Smooth muscle cell (in vitro differentiated cells): Measurements from ENCODE around the gene ELMO2. TPM values are rescaled to one million over a fixed set of nuclear protein-coding genes. Genes with fewer than 3 reads are reported as not detected.

ENCODE experiments used
- DNase-seq: peaks from one replicate; lab custom pipeline; 2025; ENCODE audit not compliant: unreplicated experiment; lab: John Stamatoyannopoulos, UW
- H2AFZ ChIP-seq: fragments of 200-600 bp; sonication (generic); 2 replicates; pipeline ENCODE4 v1.6.0; 2016; ENCODE audit warnings: antibody characterized with exemption, low read depth, mild to moderate bottlenecking
- H3F3A ChIP-seq: fragments of 200-600 bp; sonication (generic); 2 replicates; pipeline ENCODE4 v1.6.0; 2017; ENCODE audit warnings: antibody characterized with exemption, low read depth
- H3K27ac ChIP-seq: fragments of 200-600 bp; sonication (generic); 2 replicates; pipeline ENCODE4 v1.5.1; 2016; ENCODE audit warnings: low read depth, mild to moderate bottlenecking
- H3K27me3 ChIP-seq: fragments of 200-600 bp; sonication (generic); 2 replicates; pipeline ENCODE4 v1.6.1; 2016; ENCODE audit warnings: low read depth, mild to moderate bottlenecking
- H3K36me3 ChIP-seq: fragments of 200-600 bp; sonication (generic); 2 replicates; pipeline ENCODE4 v1.5.1; 2016; ENCODE audit warnings: low read depth
- H3K4me1 ChIP-seq: fragments of 200-600 bp; sonication (generic); 2 replicates; pipeline ENCODE4 v1.5.1; 2016; ENCODE audit warnings: low read depth
- H3K4me2 ChIP-seq: fragments of 200-600 bp; sonication (generic); 2 replicates; pipeline ENCODE4 v1.6.0; 2016; ENCODE audit warnings: mild to moderate bottlenecking
- H3K4me3 ChIP-seq: fragments of 200-600 bp; sonication (generic); 2 replicates; pipeline ENCODE4 v1.5.1; 2016; ENCODE audit warnings: mild to moderate bottlenecking
- H3K79me2 ChIP-seq: fragments of 200-600 bp; sonication (generic); 2 replicates; pipeline ENCODE4 v1.6.0; 2016; ENCODE audit warnings: low read depth, mild to moderate bottlenecking
- H3K9ac ChIP-seq: fragments of 200-600 bp; sonication (generic); 2 replicates; pipeline ENCODE4 v1.6.0; 2016; ENCODE audit warnings: low read depth
- H3K9me3 ChIP-seq: fragments of 200-600 bp; sonication (generic); replicated peaks from 2 replicates; pipeline ENCODE4 v1.5.1; 2016; ENCODE audit warnings: low read depth
- H4K20me1 ChIP-seq: fragments of 200-600 bp; sonication (generic); 2 replicates; pipeline ENCODE4 v1.6.0; 2016; ENCODE audit warnings: low read depth
- WGBS: methylation state at CpG from one replicate; pipeline ENCODE4 v1.1.7; 2016; ENCODE audit warnings: low lambda C conversion rate; 5-methylcytosine and 5-hydroxymethylcytosine counted together
- polyA plus RNA-seq: library from polyadenylated mRNA; unstranded; fragments of >200 nt; fragmentation: Nextera tagmentation; extraction: Ambion mirVana; gene quantifications from 2 replicates; pipeline ENCODE4 v1.2.1, GENCODE V29; 2016
- total RNA-seq: library from RNA; depleted of rRNA; stranded (reverse); fragments of >200 nt; gene quantifications from 2 replicates; pipeline ENCODE4 v1.2.3, GENCODE V29; 2014
- TF ChIP-seq, protein P1 (sequence below): fragments of 200-600 bp; sonication (generic); IDR thresholded peaks from 2 replicates; pipeline ENCODE4 v1.5.1; 2017; ENCODE audit warnings: borderline replicate concordance, mild to moderate bottlenecking, antibody characterized with exemption; ENCODE audit not compliant: insufficient read depth, poor library complexity, severe bottlenecking

Gene ELMO2
- total and polyA plus RNA-seq, 2 experiments from 2014 or later: 24.9 to 33.1 TPM

DNA sequence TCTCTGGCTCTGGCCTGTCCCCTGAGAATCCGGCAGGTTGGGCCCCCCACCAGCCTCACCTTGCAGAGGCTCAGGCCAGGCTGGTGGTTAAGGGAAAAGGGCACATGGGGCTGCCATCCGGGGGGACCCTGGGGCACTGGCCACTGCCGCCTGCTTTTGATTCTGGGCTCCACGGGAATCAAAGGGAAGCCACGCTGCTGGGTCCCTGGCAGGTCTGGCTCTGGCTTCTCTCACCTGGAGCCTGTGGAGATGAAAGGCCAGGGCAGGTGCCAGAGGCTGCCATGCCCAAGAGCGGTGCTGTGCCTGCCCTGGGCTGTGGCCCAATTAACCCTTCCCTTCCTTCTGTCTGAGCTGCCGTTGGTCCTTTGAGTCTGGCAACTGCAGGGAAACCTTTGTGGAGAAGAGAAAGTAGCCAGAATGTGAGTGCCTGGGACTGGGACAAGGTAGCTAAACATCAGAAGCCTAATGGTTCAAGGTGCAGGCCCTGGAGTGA is 88.7 kb downstream of the ELMO2 start:
- DNase-seq: no peak
- no peak overlapping the region for H3K4me2 ChIP-seq
- H3K27ac ChIP-seq: no peak overlapping the region
- no peaks in the 10 kb centered on the region for H3K9me3 ChIP-seq
- no peaks in the 10 kb centered on the region for H4K20me1 ChIP-seq
- H3F3A ChIP-seq: no peaks in the 10 kb centered on the region
- TF ChIP-seq, protein P1, sequence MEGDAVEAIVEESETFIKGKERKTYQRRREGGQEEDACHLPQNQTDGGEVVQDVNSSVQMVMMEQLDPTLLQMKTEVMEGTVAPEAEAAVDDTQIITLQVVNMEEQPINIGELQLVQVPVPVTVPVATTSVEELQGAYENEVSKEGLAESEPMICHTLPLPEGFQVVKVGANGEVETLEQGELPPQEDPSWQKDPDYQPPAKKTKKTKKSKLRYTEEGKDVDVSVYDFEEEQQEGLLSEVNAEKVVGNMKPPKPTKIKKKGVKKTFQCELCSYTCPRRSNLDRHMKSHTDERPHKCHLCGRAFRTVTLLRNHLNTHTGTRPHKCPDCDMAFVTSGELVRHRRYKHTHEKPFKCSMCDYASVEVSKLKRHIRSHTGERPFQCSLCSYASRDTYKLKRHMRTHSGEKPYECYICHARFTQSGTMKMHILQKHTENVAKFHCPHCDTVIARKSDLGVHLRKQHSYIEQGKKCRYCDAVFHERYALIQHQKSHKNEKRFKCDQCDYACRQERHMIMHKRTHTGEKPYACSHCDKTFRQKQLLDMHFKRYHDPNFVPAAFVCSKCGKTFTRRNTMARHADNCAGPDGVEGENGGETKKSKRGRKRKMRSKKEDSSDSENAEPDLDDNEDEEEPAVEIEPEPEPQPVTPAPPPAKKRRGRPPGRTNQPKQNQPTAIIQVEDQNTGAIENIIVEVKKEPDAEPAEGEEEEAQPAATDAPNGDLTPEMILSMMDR: no peak
- H2AFZ ChIP-seq: no peak overlapping the region
- peaks cover 67% of the 10 kb centered on the region for H3K27me3 ChIP-seq
- no peaks in the 10 kb centered on the region for H3K4me1 ChIP-seq
- no peaks in the 10 kb centered on the region for H3K79me2 ChIP-seq
- 82% methylated on average over 7 of the region's 7 CpGs for WGBS
- no peak overlapping the region for H3K9ac ChIP-seq
- H3K4me3 ChIP-seq: no peak overlapping the region
- no peaks in the 10 kb centered on the region for H3K36me3 ChIP-seq

DNA sequence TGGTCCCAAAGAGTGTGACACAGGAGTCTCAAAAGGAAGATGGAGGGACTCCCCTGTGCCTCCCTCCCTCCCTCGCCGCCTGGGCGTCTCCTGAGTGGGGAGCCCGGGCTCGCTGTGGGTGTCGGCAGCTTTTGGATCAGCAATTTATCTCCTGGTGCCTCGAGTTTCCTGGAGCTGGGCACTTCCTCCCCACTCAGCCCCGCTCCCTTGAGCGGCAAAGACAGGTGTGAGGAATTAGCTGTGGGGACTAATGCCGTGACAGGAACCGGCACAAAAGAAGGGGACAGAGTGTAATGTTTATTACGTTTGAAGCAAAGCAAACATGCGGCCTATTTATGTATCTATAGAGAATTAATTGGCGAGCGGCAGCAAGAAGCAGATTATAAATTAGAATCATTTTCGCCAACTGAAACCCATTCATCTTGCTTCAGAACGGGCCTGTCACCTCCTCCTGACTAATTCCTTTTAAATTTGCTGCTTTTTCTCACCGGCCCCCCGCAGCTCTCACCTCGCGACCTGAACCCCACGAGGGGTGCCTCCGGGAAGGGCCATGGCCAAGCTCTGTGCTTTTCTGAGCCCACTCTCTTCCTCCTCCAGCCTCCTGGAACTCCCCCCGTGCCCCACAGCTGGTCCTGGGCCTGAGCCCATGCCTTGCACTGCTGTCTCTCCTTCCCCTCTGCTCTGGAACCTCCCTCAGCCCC is 89.3 kb downstream of the ELMO2 start:
- peaks cover 69% of the 10 kb centered on the region for H3K27me3 ChIP-seq
- H4K20me1 ChIP-seq: no peaks in the 10 kb centered on the region
- H3K27ac ChIP-seq: no peak overlapping the region
- 81% methylated on average over 24 of the region's 24 CpGs for WGBS
- no peak overlapping the region for H3K9ac ChIP-seq
- H3K4me2 ChIP-seq: no peak overlapping the region
- no peaks in the 10 kb centered on the region for H3K9me3 ChIP-seq
- no peaks in the 10 kb centered on the region for H3K4me1 ChIP-seq
- H3K36me3 ChIP-seq: no peaks in the 10 kb centered on the region
- H3K79me2 ChIP-seq: no peaks in the 10 kb centered on the region
- DNase-seq: no peak
- H3F3A ChIP-seq: no peaks in the 10 kb centered on the region
- no peak overlapping the region for H3K4me3 ChIP-seq
- TF ChIP-seq, protein P1: no peak
- H2AFZ ChIP-seq: no peak overlapping the region

Other genes with a start within 250 kb of the ELMO2 start
- not detected in 2 replicates for gene CDH22, start 98.1 kb downstream of the ELMO2 start, total RNA-seq
- not detected in 2 replicates for gene CDH22, start 98.1 kb downstream of the ELMO2 start, polyA plus RNA-seq
- 8.4 and 10.3 TPM in 2 replicates for gene ZNF334, start 106.9 kb upstream of the ELMO2 start, total RNA-seq
- gene ZNF334, start 106.9 kb upstream of the ELMO2 start, polyA plus RNA-seq: 3.7 and 7.4 TPM in 2 replicates
- gene OCSTAMP, start 144.0 kb upstream of the ELMO2 start, total RNA-seq: not detected in 2 replicates
- 0.11 TPM in 1 of 2 replicates, not detected in the other for gene OCSTAMP, start 144.0 kb upstream of the ELMO2 start, polyA plus RNA-seq
- gene SLC13A3, start 244.8 kb upstream of the ELMO2 start, total RNA-seq: 6.4 and 8.6 TPM in 2 replicates
- 6.2 and 7.7 TPM in 2 replicates for gene SLC13A3, start 244.8 kb upstream of the ELMO2 start, polyA plus RNA-seq